ENCODE measurements around the gene ASAP3. TPM values are rescaled to one million over a fixed set of nuclear protein-coding genes. Genes with fewer than 3 reads are reported as not detected.

The ASAP3 gene
- total and polyA plus RNA-seq, 2 experiments from 2014 or later, result 28.0 to 98.2 TPM

DNA sequence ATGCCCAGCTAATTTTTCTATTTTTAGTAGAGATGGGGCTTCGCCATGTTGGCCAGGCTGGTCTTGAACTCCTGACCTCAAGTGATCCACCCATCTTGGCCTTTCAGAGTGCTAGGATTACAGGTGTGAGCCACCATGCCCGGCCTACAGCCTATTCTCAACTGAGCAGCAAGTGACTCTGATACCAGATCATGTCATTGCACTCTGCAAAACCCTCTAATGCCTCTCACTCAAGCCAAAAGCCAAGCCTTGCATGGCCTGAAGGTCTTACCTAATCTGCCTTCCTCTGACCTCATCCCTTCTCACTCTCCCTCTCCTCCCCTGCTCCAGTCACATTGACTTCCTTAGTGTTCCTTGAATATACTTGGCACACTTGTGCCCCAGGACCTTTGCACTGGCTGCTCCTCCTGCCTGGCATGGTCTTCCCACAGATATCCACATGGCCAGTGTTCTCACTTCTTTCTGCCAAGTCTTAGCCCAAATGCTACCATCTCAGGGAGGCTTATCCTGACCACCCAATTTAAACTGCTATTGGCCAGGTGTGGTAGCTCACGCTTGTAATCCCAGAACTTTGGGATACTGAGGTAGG is 8.2 kb upstream of the ASAP3 start (continued):
- TF ChIP-seq, protein P1, sequence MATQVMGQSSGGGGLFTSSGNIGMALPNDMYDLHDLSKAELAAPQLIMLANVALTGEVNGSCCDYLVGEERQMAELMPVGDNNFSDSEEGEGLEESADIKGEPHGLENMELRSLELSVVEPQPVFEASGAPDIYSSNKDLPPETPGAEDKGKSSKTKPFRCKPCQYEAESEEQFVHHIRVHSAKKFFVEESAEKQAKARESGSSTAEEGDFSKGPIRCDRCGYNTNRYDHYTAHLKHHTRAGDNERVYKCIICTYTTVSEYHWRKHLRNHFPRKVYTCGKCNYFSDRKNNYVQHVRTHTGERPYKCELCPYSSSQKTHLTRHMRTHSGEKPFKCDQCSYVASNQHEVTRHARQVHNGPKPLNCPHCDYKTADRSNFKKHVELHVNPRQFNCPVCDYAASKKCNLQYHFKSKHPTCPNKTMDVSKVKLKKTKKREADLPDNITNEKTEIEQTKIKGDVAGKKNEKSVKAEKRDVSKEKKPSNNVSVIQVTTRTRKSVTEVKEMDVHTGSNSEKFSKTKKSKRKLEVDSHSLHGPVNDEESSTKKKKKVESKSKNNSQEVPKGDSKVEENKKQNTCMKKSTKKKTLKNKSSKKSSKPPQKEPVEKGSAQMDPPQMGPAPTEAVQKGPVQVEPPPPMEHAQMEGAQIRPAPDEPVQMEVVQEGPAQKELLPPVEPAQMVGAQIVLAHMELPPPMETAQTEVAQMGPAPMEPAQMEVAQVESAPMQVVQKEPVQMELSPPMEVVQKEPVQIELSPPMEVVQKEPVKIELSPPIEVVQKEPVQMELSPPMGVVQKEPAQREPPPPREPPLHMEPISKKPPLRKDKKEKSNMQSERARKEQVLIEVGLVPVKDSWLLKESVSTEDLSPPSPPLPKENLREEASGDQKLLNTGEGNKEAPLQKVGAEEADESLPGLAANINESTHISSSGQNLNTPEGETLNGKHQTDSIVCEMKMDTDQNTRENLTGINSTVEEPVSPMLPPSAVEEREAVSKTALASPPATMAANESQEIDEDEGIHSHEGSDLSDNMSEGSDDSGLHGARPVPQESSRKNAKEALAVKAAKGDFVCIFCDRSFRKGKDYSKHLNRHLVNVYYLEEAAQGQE (IDR thresholded peaks at IDR 0.05; ENCODE audit: unreplicated experiment), result no peak
- no peak for TF ChIP-seq NANOG (IDR thresholded peaks at IDR 0.05; ENCODE audit: borderline replicate concordance)

DNA sequence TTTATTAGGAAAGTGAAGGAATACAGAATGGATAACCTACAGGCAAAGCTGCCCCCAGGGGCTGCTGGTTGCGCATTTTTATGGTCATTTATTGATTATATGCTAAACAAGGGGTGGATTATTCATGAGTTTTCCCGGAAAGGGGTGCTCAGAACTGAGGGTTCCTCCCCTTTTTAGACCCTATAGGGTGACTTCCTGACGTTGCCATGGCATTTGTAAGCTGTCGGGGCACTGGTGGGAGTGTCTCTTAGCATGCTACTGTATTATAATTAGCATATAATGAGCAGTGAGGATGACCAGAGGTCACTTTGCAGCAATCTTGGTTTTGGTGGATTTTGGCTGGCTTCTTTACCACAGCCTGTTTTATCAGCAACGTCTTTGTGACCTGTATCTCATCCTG is 5.9 kb upstream of the ASAP3 start:
- TF ChIP-seq, protein P1 (IDR thresholded peaks at IDR 0.05; ENCODE audit: unreplicated experiment), result no peak
- no peak for TF ChIP-seq JUNB (IDR thresholded peaks at IDR 0.05; ENCODE audit: unreplicated experiment)
- TF ChIP-seq, protein P2, sequence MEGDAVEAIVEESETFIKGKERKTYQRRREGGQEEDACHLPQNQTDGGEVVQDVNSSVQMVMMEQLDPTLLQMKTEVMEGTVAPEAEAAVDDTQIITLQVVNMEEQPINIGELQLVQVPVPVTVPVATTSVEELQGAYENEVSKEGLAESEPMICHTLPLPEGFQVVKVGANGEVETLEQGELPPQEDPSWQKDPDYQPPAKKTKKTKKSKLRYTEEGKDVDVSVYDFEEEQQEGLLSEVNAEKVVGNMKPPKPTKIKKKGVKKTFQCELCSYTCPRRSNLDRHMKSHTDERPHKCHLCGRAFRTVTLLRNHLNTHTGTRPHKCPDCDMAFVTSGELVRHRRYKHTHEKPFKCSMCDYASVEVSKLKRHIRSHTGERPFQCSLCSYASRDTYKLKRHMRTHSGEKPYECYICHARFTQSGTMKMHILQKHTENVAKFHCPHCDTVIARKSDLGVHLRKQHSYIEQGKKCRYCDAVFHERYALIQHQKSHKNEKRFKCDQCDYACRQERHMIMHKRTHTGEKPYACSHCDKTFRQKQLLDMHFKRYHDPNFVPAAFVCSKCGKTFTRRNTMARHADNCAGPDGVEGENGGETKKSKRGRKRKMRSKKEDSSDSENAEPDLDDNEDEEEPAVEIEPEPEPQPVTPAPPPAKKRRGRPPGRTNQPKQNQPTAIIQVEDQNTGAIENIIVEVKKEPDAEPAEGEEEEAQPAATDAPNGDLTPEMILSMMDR (conservative IDR thresholded peaks at IDR 0.05; ENCODE audit: low read depth in 2 of 2), result no peak
- TF ChIP-seq STAT1 (IDR thresholded peaks at IDR 0.05; ENCODE audit: unreplicated experiment), result no peak
- TF ChIP-seq NANOG (IDR thresholded peaks at IDR 0.05; ENCODE audit: borderline replicate concordance), result no peak
- TF ChIP-seq EZH2phosphoT487 (IDR thresholded peaks at IDR 0.05; ENCODE audit: unreplicated experiment), result no peak
- no peak for TF ChIP-seq EZH2 (IDR thresholded peaks at IDR 0.05; ENCODE audit: low read depth, unreplicated experiment)
- TF ChIP-seq, protein P3, sequence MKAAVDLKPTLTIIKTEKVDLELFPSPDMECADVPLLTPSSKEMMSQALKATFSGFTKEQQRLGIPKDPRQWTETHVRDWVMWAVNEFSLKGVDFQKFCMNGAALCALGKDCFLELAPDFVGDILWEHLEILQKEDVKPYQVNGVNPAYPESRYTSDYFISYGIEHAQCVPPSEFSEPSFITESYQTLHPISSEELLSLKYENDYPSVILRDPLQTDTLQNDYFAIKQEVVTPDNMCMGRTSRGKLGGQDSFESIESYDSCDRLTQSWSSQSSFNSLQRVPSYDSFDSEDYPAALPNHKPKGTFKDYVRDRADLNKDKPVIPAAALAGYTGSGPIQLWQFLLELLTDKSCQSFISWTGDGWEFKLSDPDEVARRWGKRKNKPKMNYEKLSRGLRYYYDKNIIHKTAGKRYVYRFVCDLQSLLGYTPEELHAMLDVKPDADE (IDR thresholded peaks at IDR 0.05), result no peak
- no peak for TF ChIP-seq ZNF114 (CRISPR knock-in tag; IDR thresholded peaks at IDR 0.05)
- no peak for DNase-seq (ENCODE audit: low spot score)
- Histone ChIP-seq H3K27ac (ENCODE audit: low read depth) (no peak overlapping the region), H3K36me3 (ENCODE audit: insufficient read depth) (no peaks in the 10 kb centered on the region; the same call in 1 of the 2 replicates), H3K79me2 (replicated peaks; ENCODE audit: insufficient read depth) (no peaks in the 10 kb centered on the region), H4K20me1 (replicated peaks; ENCODE audit: insufficient read depth) (no peaks in the 10 kb centered on the region), H3K27me3 (ENCODE audit: insufficient read depth) (peaks cover 14% of the 10 kb centered on the region; the same call in 1 of the 2 replicates), H3K4me1 (ENCODE audit: insufficient read depth) (peaks cover 8% of the 10 kb centered on the region), H3K4me3 (no peak overlapping the region), H3K4me2 (no peak overlapping the region), H3F3A (replicated peaks; ENCODE audit: low read depth) (no peaks in the 10 kb centered on the region; the same call in 1 of the 2 replicates), H2AFZ (no peak overlapping the region), H3K9me2 (ENCODE audit: insufficient read depth) (no peaks in the 10 kb centered on the region)
- no peak overlapping the region for H3K4me3 Mint-ChIP-seq
- no peaks in the 10 kb centered on the region for H3K36me3 Mint-ChIP-seq (ENCODE audit: low read depth)
- no peak overlapping the region for H3K27ac Mint-ChIP-seq
- peaks cover 7% of the 10 kb centered on the region for H3K4me1 Mint-ChIP-seq
- peaks cover 7% of the 10 kb centered on the region for H3K27me3 Mint-ChIP-seq (ENCODE audit: insufficient read depth, low read depth, poor library complexity)
- no peaks in the 10 kb centered on the region for H3K9me3 Mint-ChIP-seq
- ATAC-seq, result no peak
